Peyer's patch (tissue), 4 donors: ENCODE data around the gene PRSS23. TPM values are rescaled to one million over a fixed set of nuclear protein-coding genes. Genes with fewer than 3 reads are reported as not detected.

Experiments
- DNase-seq, 3 donors: peaks; one replicate each; pipeline ENCODE4 v3.0.0-alpha.2; 2017 to 2019
- H3K27ac ChIP-seq, 4 donors: fragments of 200-600 bp; sonication (generic); one replicate each; pipeline ENCODE4 v1.5.1; 2016 to 2019
- H3K27me3 ChIP-seq, 2 donors: fragments of 200-600 bp; sonication (generic); one replicate each; pipeline ENCODE4 v1.5.1; 2019
- H3K36me3 ChIP-seq, 3 donors: fragments of 200-600 bp; sonication (generic); one replicate each; pipeline ENCODE4 v1.5.1; 2016 to 2019
- H3K4me1 ChIP-seq, 4 donors: fragments of 200-600 bp; sonication (generic); one replicate each; pipeline ENCODE4 v1.5.1; 2016 to 2019
- H3K4me3 ChIP-seq, 4 donors: fragments of 200-600 bp; sonication (generic); 1 replicate in 3 of 4; 2 replicates in 1 of 4; pipeline ENCODE4 v1.5.1; 2016 to 2019; ENCODE audit warnings: mild to moderate bottlenecking in 1 of 4
- H3K9me3 ChIP-seq, 4 donors: fragments of 200-600 bp; sonication (generic); one replicate each; pipeline ENCODE4 v1.5.1; 2016 to 2019; ENCODE audit warnings: mild to moderate bottlenecking in 1 of 4
- POLR2A ChIP-seq, 2 donors: fragments of 450-650 bp; IDR thresholded peaks; one replicate each; pipeline ENCODE4 v1.5.1; 2017; ENCODE audit warnings: antibody characterized with exemption in 2 of 2, mild to moderate bottlenecking in 2 of 2, moderate library complexity in 2 of 2
- total RNA-seq, 4 donors: library from RNA; depleted of rRNA; stranded (reverse); fragments of >200 nt; gene quantifications; one replicate each; pipeline ENCODE4 v1.1.0, GENCODE V29; 2016
- TF ChIP-seq, protein P1 (sequence below), 6 experiments: fragments of 450-650 bp in 4 of 6; fragments of 200-600 bp in 2 of 6; sonication (generic) in 1 of 6; IDR thresholded peaks; one replicate each; pipeline ENCODE4 v1.5.1; 2017 to 2019; ENCODE audit warnings: antibody characterized with exemption in 6 of 6, mild to moderate bottlenecking in 3 of 6, moderate library complexity in 1 of 6

The PRSS23 gene
- total RNA-seq, 4 donors from 2014 or later = 4.6 to 12.0 (median 8.5) TPM

DNA sequence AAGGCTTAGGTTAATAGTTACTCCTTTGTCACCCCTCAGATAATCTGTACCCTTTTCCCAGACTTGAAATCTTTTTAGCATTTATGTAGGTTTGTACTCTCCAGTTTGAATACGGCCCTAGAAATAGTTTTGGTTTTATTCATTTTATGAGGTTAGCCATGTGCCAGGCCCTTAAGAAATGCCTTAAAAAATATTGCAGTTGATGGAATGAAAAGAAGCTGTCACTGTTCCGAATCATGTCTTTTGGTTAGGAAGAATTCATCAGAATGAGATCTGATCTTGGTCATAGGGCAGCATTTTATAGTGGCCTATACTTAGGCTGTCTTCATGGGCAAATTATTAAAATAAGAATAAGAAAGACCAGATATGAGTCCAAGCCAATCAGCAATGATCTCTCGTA is 14.8 kb upstream of the PRSS23 start:
- TF ChIP-seq POLR2A (IDR thresholded peaks at IDR 0.05) = no peak
- TF ChIP-seq, protein P1, sequence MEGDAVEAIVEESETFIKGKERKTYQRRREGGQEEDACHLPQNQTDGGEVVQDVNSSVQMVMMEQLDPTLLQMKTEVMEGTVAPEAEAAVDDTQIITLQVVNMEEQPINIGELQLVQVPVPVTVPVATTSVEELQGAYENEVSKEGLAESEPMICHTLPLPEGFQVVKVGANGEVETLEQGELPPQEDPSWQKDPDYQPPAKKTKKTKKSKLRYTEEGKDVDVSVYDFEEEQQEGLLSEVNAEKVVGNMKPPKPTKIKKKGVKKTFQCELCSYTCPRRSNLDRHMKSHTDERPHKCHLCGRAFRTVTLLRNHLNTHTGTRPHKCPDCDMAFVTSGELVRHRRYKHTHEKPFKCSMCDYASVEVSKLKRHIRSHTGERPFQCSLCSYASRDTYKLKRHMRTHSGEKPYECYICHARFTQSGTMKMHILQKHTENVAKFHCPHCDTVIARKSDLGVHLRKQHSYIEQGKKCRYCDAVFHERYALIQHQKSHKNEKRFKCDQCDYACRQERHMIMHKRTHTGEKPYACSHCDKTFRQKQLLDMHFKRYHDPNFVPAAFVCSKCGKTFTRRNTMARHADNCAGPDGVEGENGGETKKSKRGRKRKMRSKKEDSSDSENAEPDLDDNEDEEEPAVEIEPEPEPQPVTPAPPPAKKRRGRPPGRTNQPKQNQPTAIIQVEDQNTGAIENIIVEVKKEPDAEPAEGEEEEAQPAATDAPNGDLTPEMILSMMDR (IDR thresholded peaks at IDR 0.05) = no peak
- Histone ChIP-seq H3K36me3 (no peaks in the 10 kb centered on the region), H3K27me3 (no peaks in the 10 kb centered on the region), H3K4me1 (peaks cover 0 to 10% (median 0%) of the 10 kb centered on the region in 4 donors), H3K9me3 (no peaks in the 10 kb centered on the region), H3K4me3 (no peak overlapping the region), H3K27ac (no peak overlapping the region)
- no peak for DNase-seq

DNA sequence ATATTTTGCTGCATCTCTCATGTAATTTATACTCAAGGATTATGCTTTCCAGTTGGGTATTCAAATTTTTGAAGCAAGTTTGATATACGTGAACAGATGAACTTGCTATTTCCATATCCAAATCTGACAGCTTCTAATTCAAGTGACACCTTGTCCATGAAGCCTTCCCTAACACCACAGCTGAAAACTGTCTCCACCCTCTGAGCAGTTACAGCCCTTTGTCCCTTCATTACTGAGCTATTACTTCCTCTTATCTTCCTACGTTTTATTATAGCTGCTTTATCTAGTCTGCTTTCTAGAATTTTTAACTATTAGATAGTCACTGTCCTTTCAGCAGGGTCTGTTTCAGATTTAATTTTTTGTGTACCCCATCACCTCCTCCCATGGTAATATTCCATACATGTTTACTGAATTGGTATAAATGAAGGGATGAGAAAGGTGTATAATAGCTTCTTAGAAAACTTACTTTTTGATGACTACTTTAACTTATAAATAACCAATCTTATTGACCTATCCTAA is 13.3 kb upstream of the PRSS23 start:
- TF ChIP-seq, protein P1 (IDR thresholded peaks at IDR 0.05) = no peak
- no peak for TF ChIP-seq POLR2A (IDR thresholded peaks at IDR 0.05)
- Histone ChIP-seq H3K27me3 (no peaks in the 10 kb centered on the region), H3K9me3 (no peaks in the 10 kb centered on the region), H3K36me3 (no peaks in the 10 kb centered on the region), H3K27ac (no peak overlapping the region), H3K4me3 (no peak overlapping the region), H3K4me1 (peaks cover 0 to 10% (median 0%) of the 10 kb centered on the region in 4 donors)
- DNase-seq = peak in 1 of 3 donors; percentile 52

DNA sequence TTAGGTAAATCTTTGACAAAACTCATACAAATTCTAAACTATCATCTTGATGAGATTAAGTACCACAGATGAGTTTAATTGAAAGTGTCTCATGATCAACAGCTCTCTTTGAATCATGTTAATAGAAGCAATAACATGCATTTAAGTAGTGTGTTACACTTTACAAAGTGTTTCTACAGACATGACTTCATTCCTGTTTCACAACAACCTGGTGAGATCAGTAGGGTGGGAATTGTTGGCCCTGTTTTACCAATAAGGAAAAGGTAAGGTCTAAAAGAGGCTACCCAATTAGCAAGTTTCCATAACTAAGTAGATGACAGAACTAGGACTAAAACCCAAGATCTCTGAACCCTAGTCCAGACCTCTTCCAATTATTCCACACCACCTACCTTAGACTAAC is 12.7 kb upstream of the PRSS23 start:
- DNase-seq = no peak
- TF ChIP-seq POLR2A (IDR thresholded peaks at IDR 0.05) = no peak
- TF ChIP-seq, protein P1 (IDR thresholded peaks at IDR 0.05) = no peak

DNA sequence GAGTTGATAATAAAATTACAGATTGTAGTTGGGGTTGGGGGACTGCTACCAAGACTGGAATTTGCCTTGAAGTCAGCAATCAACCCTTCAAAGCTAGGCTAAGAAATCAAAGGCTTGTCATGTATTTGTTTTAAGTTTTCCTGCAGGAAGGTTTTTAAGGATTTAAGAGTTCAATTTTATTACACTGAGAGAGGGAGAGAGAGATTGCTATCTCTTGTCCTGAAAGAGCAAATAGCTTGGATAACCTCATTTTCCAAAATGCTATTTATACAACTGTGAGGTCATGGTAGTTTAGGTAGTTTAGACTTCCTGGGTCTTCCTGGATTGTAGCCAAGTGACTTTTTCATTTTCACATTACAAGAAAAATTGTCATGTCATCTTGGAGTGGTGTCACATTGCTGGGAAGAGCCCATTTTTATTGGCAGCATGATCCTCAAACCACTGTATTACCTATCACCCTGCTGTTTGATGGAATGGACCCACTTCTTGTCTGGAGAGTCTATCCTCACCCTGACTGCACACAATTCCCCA is 10.1 kb upstream of the PRSS23 start:
- Histone ChIP-seq H3K27ac (no peak overlapping the region), H3K36me3 (no peaks in the 10 kb centered on the region), H3K9me3 (no peaks in the 10 kb centered on the region), H3K4me1 (peaks cover 0 to 10% (median 0%) of the 10 kb centered on the region in 4 donors), H3K4me3 (no peak overlapping the region), H3K27me3 (no peaks in the 10 kb centered on the region)
- TF ChIP-seq, protein P1 (IDR thresholded peaks at IDR 0.05) = no peak
- no peak for TF ChIP-seq POLR2A (IDR thresholded peaks at IDR 0.05)
- no peak for DNase-seq

More for the DNA sequence above, 12.7 kb upstream of the PRSS23 start:
- Histone ChIP-seq H3K27me3 (no peaks in the 10 kb centered on the region), H3K36me3 (no peaks in the 10 kb centered on the region), H3K27ac (no peak overlapping the region), H3K9me3 (no peaks in the 10 kb centered on the region), H3K4me3 (no peak overlapping the region), H3K4me1 (peaks cover 0 to 10% (median 0%) of the 10 kb centered on the region in 4 donors)

DNA sequence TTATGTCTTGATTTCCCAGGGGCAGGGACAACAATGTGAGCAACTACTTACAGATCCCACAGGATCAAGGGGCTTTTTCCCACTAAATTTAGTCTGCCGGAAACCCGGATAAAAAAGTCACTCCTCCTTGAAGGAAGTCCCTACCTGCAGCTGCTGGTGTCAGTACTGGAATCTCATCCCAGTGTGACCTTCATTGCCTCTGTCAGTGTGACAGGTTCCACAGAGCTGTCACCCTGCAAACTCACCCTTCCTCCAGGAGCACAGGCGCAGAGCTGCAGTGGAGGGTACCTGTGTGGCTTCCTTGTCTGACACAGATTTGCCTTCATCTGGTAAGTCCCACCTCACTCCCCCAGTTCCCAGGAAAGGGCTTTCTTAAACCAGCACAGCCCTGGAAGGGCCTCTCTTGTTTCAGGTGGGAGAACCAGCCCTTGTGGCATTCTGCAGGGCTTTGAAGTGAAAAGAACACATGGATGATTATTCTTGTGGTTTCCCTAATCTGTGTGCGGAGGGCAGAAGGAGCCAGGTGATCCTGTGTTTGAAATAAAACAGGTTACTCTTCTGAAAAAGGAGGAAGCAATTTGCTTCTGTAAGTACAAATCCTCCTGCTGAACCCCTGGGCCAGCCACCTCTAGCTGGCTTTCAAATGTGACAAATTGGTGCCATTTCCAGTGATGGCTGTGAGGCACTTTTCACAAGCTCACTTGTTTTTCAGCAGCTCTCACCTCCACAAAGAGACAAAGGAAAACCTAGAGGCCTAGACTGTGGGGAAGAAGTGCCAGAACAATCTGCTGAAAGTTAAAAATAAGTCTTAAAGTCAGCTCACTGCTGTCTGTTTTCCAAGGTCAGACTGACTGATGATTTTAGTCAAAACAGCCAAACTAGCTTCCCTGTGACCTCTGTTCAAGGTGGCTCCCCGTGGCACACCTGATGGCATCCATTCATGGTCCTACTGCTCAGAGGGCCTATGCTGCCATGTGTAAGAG is 9.2 kb upstream of the PRSS23 start:
- Histone ChIP-seq H3K4me1 (peaks cover 0 to 10% (median 0%) of the 10 kb centered on the region in 4 donors), H3K27me3 (no peaks in the 10 kb centered on the region), H3K27ac (no peak overlapping the region), H3K36me3 (no peaks in the 10 kb centered on the region), H3K9me3 (no peaks in the 10 kb centered on the region), H3K4me3 (no peak overlapping the region)
- DNase-seq = no peak
- TF ChIP-seq POLR2A (IDR thresholded peaks at IDR 0.05) = no peak
- TF ChIP-seq, protein P1 (IDR thresholded peaks at IDR 0.05) = no peak
